Activated naive CD4-positive, alpha-beta T cell treated with anti-CD3 and anti-CD28 coated beads for 36 hours (primary cell): ENCODE results near the gene RAP2B. TPM values are rescaled to one million over a fixed set of nuclear protein-coding genes. Genes with fewer than 3 reads are reported as not detected.
"Not testable (repeated sequence)": the region's sequence is repeated elsewhere in the genome, so short reads cannot be mapped to it uniquely, and the experiment has no call there.

Source experiments
- CTCF ChIA-PET: fragments of 350-600 bp; sonication (Branson Sonifier 250); formaldehyde crosslinking; loops from one replicate; lab custom pipeline; 2021; ENCODE audit warnings: antibody characterized with exemption; lab: Charles Lee
- DNase-seq: peaks from one replicate; pipeline ENCODE4 v3.0.0-alpha.2; 2020
- H3K27ac Mint-ChIP-seq: one replicate; pipeline ENCODE4 v1.8.0; 2021; ENCODE audit warnings: mild to moderate bottlenecking, mixed read lengths
- H3K27me3 Mint-ChIP-seq: one replicate; pipeline ENCODE4 v1.8.0; 2021; ENCODE audit warnings: low read depth, mixed read lengths
- H3K36me3 Mint-ChIP-seq: one replicate; pipeline ENCODE4 v1.8.0; 2021; ENCODE audit warnings: low read depth, mixed read lengths
- H3K4me1 Mint-ChIP-seq: one replicate; pipeline ENCODE4 v1.8.0; 2021; ENCODE audit warnings: low read depth, mixed read lengths
- H3K4me3 Mint-ChIP-seq: one replicate; pipeline ENCODE4 v1.8.0; 2021; ENCODE audit warnings: mild to moderate bottlenecking, moderate library complexity, mixed read lengths
- H3K9me3 Mint-ChIP-seq: one replicate; pipeline ENCODE4 v1.8.0; 2021; ENCODE audit warnings: mixed read lengths
- intact Hi-C: fragments of 100-400 bp; cut with micrococcal nuclease; formaldehyde crosslinking; loops from one replicate; pipeline ENCODE4 v1.15.1; 2023
- total RNA-seq, 2 experiments: library from RNA; stranded (reverse); gene quantifications; one replicate each; pipeline ENCODE4 v1.2.3, GENCODE V29; 2021

The RAP2B gene
- total RNA-seq, 2 experiments from 2014 or later, result 8.6 to 8.7 TPM

GRCh38 chr3:153144779-153145178 lies 17.2 kb upstream of the RAP2B start:
- DNase-seq, result no peak
- Mint-ChIP-seq H3K36me3 (no peaks in the 10 kb centered on the region), H3K9me3 (peaks cover 5% of the 10 kb centered on the region), H3K4me3 (no peak overlapping the region), H3K27ac (no peak overlapping the region), H3K27me3 (no peaks in the 10 kb centered on the region), H3K4me1 (peaks cover 10% of the 10 kb centered on the region)
- CTCF ChIA-PET, result interaction anchor here (0.7 kb wide), 1 partner anchor 15 kb away, joined by 3 read pairs; no protein-coding TSS in a partner anchor
- intact Hi-C loops, result no loop called here

DNA sequence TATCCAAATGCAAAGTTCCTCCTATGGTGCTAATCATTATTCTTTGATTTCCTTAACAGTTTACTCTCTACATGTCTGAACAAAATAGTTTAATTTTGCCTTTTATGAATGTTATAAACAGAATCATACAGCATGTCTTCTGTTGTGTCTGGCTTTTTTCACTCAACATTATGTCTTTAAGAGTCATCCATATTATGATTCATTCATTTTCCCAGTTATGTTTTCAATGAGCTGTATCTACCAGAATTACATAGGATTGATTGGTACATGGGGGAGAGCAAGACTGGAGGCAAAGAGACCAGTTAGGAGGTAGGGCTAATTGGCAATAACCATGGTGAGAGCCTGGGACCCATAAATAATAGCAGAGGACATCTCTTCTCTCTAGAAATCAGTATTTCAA lies 16.6 kb upstream of the RAP2B start:
- CTCF ChIA-PET, result interaction anchor here (0.7 kb wide), 1 partner anchor 14 kb away, joined by 3 read pairs; no protein-coding TSS in a partner anchor
- no peaks in the 10 kb centered on the region for H3K27me3 Mint-ChIP-seq
- peaks cover 5% of the 10 kb centered on the region for H3K9me3 Mint-ChIP-seq
- peaks cover 10% of the 10 kb centered on the region for H3K4me1 Mint-ChIP-seq
- H3K4me3 Mint-ChIP-seq, result no peak overlapping the region
- H3K27ac Mint-ChIP-seq, result no peak overlapping the region
- DNase-seq, result no peak
- no peaks in the 10 kb centered on the region for H3K36me3 Mint-ChIP-seq
- intact Hi-C loops, result no loop called here

DNA sequence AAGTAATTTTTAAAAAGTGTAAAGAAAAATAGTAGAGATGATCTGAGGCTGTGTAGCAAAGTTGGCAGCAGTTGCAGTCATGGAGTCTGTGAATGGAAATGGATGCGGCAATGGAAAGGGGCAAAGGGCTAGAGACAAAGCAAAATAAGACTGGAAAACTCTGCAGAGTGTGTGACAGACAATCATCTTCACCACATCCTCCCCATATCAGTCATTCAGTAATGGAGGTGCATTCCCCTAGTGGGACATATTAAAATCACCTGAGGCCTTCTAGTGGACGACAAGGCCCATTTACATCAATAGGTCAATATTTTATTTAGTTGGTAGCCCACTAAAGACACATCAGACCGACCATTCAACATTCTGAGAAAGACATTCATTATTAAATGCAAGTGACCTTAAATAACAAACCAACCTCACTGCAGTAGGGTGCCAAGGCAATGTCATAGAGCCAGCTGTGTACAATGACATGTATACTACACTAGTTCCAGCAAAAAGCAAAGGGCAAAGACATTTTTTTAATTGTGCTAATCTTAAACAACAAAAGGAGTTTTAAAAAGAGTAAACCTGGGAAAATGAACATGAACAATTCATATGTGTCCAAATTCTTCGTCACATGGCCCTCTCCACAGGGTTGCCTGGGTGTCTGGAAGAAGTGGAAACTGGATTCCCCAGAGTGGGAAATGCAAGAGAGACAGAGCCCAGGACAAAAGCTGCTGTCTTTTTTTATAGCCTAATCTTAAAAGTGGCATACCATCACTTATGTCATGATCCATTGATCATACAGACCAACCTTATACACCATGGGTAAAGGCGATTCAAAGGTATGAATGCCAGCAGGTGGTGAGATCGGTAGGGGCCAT lies 15.6 kb upstream of the RAP2B start:
- Mint-ChIP-seq H3K27ac (no peak overlapping the region), H3K36me3 (no peaks in the 10 kb centered on the region), H3K9me3 (peaks cover 5% of the 10 kb centered on the region), H3K4me1 (peaks cover 8% of the 10 kb centered on the region), H3K27me3 (no peaks in the 10 kb centered on the region), H3K4me3 (no peak overlapping the region)
- CTCF ChIA-PET, result interaction anchor here (0.5 kb wide), 1 partner anchor 10 kb away, joined by 5 read pairs; no protein-coding TSS in a partner anchor
- no peak for DNase-seq
- intact Hi-C loops, result no loop called here

- intact Hi-C loops, result no loop called here
- no peak for DNase-seq
- no peak overlapping the region for H3K27ac Mint-ChIP-seq
- peaks cover 5% of the 10 kb centered on the region for H3K9me3 Mint-ChIP-seq
- CTCF ChIA-PET, result no interaction called here
- no peak overlapping the region for H3K4me3 Mint-ChIP-seq
- no peaks in the 10 kb centered on the region for H3K36me3 Mint-ChIP-seq
- H3K4me1 Mint-ChIP-seq, result peaks cover 1% of the 10 kb centered on the region
- no peaks in the 10 kb centered on the region for H3K27me3 Mint-ChIP-seq
These were observed 11.0 kb upstream of the RAP2B start for GRCh38 chr3:153150991-153151390.

DNA sequence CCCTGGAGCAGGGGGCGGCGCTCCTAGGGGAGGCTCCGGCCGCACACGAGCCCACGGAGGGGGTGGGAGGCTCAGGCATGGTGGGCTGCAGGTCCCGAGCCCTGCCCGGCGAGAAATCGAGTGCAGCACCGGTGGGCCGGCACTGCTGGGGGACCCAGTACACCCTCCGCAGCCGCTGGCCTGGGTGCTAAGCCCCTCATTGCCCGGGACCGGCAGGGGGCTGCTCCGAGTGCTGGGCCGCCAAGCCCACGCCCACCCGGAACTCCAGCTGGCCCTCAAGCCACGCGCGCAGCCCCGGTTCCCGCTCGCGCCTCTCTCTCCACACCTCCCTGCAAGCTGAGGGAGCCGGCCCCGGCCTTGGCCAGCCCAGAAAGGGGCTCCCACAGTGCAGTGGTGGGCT lies 6.2 kb upstream of the RAP2B start:
- H3K9me3 Mint-ChIP-seq, H3K36me3 Mint-ChIP-seq, DNase-seq, H3K27me3 Mint-ChIP-seq, H3K27ac Mint-ChIP-seq, intact Hi-C loops, H3K4me1 Mint-ChIP-seq, H3K4me3 Mint-ChIP-seq: not testable (repeated sequence)
- CTCF ChIA-PET, result interaction anchor here (0.9 kb wide), 1 partner anchor 466 kb away, joined by 3 read pairs; no protein-coding TSS in a partner anchor

GRCh38 chr3:153158189-153158588 lies 3.8 kb upstream of the RAP2B start:
- no peaks in the 10 kb centered on the region for H3K27me3 Mint-ChIP-seq
- DNase-seq, result no peak
- peaks cover 3% of the 10 kb centered on the region for H3K36me3 Mint-ChIP-seq
- no peak overlapping the region for H3K27ac Mint-ChIP-seq
- intact Hi-C loops, result no loop called here
- peaks cover 2% of the 10 kb centered on the region for H3K4me1 Mint-ChIP-seq
- CTCF ChIA-PET, result no interaction called here
- no peak overlapping the region for H3K4me3 Mint-ChIP-seq
- no peaks in the 10 kb centered on the region for H3K9me3 Mint-ChIP-seq

GRCh38 chr3:153158961-153159735 lies 2.9 kb upstream of the RAP2B start:
- peak overlapping the region; percentile 98 for H3K4me3 Mint-ChIP-seq

DNA sequence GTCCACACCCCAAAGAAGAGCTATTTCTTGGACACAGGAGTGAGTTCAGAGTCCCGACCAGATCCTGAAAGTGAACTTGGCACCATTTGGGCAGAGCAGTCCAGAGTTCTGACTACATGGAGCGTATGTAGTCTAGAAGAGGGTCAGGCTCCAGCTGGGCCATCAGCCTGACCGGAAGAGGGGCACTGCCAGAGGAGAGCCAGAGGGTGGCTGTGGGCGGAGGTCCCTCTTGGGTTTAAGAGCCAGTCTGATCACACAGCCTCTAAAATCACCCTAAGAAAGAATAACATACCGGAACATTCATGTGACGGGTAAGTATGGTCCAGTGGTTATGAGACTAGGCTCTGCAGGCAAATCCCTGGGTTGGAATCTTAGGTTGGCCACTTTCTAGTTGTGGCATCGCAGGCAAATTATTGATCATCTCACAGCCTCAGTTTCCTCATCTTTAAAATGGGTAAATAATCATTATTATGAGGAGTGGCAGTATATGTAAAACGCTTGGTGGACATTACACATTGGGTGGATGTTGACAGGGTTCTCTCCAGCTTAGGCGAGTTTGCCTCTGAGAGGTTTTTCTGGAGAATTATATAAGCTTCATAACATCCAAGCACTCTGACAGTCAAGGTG lies 2.1 kb upstream of the RAP2B start:
- no peak for DNase-seq
- Mint-ChIP-seq H3K9me3 (no peaks in the 10 kb centered on the region), H3K27me3 (no peaks in the 10 kb centered on the region), H3K27ac (peak overlapping the region; percentile 96), H3K4me3 (peak overlapping the region; percentile 98), H3K4me1 (peaks cover 14% of the 10 kb centered on the region), H3K36me3 (peaks cover 9% of the 10 kb centered on the region)
- intact Hi-C loops, result loop anchor here (1.0 to 5.0 kb wide), 7 partner anchors 69 to 1958 kb away; partner anchors contain the start of genes ARHGEF26, GPR171 and MBNL1
- CTCF ChIA-PET, result interaction anchor here (0.6 to 1.2 kb wide), 6 partner anchors 15 to 119 kb away, joined by 3 to 4 read pairs (median 3); no protein-coding TSS in a partner anchor

More at GRCh38 chr3:153158961-153159735, 2.9 kb upstream of the RAP2B start:
- no peaks in the 10 kb centered on the region for H3K27me3 Mint-ChIP-seq
- H3K36me3 Mint-ChIP-seq, result peaks cover 9% of the 10 kb centered on the region
- DNase-seq, result no peak
- H3K27ac Mint-ChIP-seq, result no peak overlapping the region
- H3K4me1 Mint-ChIP-seq, result peaks cover 7% of the 10 kb centered on the region
- CTCF ChIA-PET, result interaction anchor here (0.6 to 1.1 kb wide), 3 partner anchors 14 to 861 kb away, joined by 3 read pairs; no protein-coding TSS in a partner anchor
- intact Hi-C loops, result no loop called here
- no peaks in the 10 kb centered on the region for H3K9me3 Mint-ChIP-seq

DNA sequence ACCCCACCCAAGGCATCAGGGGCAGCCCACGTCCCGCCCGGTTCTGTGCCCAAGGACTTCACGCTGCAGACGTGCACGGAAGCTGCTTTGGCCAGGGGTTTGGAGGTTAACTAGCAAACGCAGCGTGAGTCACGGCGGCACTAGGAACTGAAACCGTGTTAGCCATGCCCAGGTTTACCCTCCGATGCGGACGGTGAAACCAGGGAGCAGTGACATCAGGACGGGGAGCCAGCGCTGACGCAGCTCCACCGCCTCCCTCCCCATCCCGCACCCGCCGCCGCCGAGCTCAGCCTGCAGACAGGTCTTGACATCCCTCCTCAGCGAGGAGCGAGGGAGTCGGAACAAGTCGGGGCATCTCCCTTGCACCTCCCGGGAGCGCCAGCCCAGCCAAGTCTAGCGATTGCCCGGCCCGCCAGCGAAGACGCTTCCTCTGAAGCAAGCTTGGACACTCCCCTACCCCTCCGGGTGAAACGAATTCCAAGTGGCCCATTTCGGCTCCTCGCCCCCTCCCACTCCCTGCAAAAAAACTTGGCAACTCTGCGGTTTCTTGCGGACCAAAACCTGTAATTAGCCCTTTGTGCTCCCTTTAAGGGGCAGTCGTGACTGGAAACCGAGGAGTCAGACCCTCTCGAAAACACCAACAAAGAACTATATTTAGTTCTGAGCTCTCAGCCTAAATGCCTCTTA lies 1.4 kb upstream of the RAP2B start:
- H3K4me3 Mint-ChIP-seq, result peak overlapping the region; percentile 98
- peaks cover 9% of the 10 kb centered on the region for H3K36me3 Mint-ChIP-seq
- H3K4me1 Mint-ChIP-seq, result peaks cover 21% of the 10 kb centered on the region
- peak; percentile 88 for DNase-seq
- no peaks in the 10 kb centered on the region for H3K9me3 Mint-ChIP-seq
- CTCF ChIA-PET, result interaction anchor here (0.6 to 1.2 kb wide), 8 partner anchors 23 to 498 kb away, joined by 3 to 6 read pairs (median 3); no protein-coding TSS in a partner anchor
- no peaks in the 10 kb centered on the region for H3K27me3 Mint-ChIP-seq
- H3K27ac Mint-ChIP-seq, result peak overlapping the region; percentile 96
- intact Hi-C loops, result loop anchor here (1.0 to 5.0 kb wide), 14 partner anchors 22 to 1958 kb away; partner anchors contain the start of genes ARHGEF26, DHX36, GPR171 and MBNL1

DNA sequence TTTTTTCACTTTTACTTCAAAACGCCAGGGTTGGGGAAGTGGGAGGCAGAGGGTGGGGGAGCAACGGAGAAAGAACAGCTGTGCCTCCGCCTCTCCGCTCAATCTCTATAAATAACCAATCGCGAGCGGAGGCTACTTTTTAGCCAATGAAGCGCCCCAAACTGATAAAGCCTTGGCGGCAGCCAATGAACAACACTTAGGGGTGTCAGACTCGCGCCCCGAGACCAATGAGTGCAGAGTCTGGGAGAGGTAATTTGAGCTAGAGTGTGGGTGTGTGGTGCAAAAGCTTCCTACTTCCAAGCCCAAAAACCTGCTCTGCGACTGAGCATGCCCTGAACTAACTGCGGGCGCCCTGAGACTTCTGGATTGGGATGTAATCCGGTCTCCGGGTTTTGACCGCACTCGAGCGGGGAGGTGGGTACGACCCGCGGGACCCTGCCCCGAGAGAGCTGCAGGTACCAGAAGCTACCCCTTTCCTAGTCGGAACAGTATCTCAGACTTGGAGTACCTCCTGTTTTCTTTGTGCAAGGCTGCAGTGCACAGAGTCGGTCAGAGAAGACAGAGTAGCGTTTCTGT lies 800 bp upstream of the RAP2B start:
- CTCF ChIA-PET, result interaction anchor here (0.6 to 1.2 kb wide), 6 partner anchors 23 to 497 kb away, joined by 3 to 6 read pairs (median 3); no protein-coding TSS in a partner anchor

More for the DNA sequence above, 800 bp upstream of the RAP2B start:
- Mint-ChIP-seq H3K9me3 (no peaks in the 10 kb centered on the region), H3K4me1 (peaks cover 27% of the 10 kb centered on the region), H3K4me3 (peak overlapping the region; percentile 98), H3K27ac (peak overlapping the region; percentile 96), H3K27me3 (no peaks in the 10 kb centered on the region), H3K36me3 (peaks cover 9% of the 10 kb centered on the region)
- intact Hi-C loops, result loop anchor here (1.0 to 5.0 kb wide), 13 partner anchors 23 to 1959 kb away; partner anchors contain the start of genes ARHGEF26, DHX36, GPR171 and MBNL1
- DNase-seq, result peak; percentile 96
